Urinary bladder (tissue), 4 donors: Measurements from ENCODE around the gene ATP4B. TPM values are rescaled to one million over a fixed set of nuclear protein-coding genes. Genes with fewer than 3 reads are reported as not detected.
"Not testable (repeated sequence)": the region's sequence is repeated elsewhere in the genome, so short reads cannot be mapped to it uniquely, and the experiment has no call there.

ENCODE experiments used
- DNase-seq: peaks from one replicate; pipeline ENCODE4 v3.0.0-alpha.2; 2015; ENCODE audit errors: extremely low spot score
- H3K27ac ChIP-seq: one replicate; pipeline ENCODE4 v1.5.1; 2013; ENCODE audit warnings: low read depth, mild to moderate bottlenecking, moderate library complexity
- H3K36me3 ChIP-seq: one replicate; pipeline ENCODE4 v1.6.1; 2013; ENCODE audit warnings: mild to moderate bottlenecking, moderate library complexity; ENCODE audit not compliant: insufficient read depth
- H3K4me1 ChIP-seq: one replicate; pipeline ENCODE4 v1.6.1; 2013; ENCODE audit warnings: mild to moderate bottlenecking, moderate library complexity; ENCODE audit not compliant: insufficient read depth
- H3K4me3 ChIP-seq: one replicate; pipeline ENCODE4 v1.5.1; 2013; ENCODE audit warnings: low read depth, low read length
- WGBS: extraction: QIAGEN DNeasy Blood & Tissue Kit; methylation state at CpG from one replicate; pipeline ENCODE4 v1.1.7; 2013; 5-methylcytosine and 5-hydroxymethylcytosine counted together
- polyA plus RNA-seq: library from polyadenylated mRNA; stranded (reverse); fragments of 200-250 nt; gene quantifications from one replicate; pipeline ENCODE4 v1.2.3, GENCODE V29; 2013
- total RNA-seq: library from RNA; depleted of rRNA; stranded (reverse); fragments of >200 nt; gene quantifications from one replicate; pipeline ENCODE4 v1.2.3, GENCODE V29; 2014
- donor health status: healthy with polysubstance abuse.
- donor health status: healthy.

ATP4B gene
- total and polyA plus RNA-seq, 2 donors: not detected

GRCh38 chr13:113630804-113631203 lies 27.2 kb downstream of the ATP4B start:
- H3K36me3 ChIP-seq: no peaks in the 10 kb centered on the region
- no peak overlapping the region for H3K4me3 ChIP-seq
- 81% methylated on average over 6 of the region's 6 CpGs for WGBS
- no peak overlapping the region for H3K27ac ChIP-seq
- no peaks in the 10 kb centered on the region for H3K4me1 ChIP-seq
- DNase-seq: no peak

DNA sequence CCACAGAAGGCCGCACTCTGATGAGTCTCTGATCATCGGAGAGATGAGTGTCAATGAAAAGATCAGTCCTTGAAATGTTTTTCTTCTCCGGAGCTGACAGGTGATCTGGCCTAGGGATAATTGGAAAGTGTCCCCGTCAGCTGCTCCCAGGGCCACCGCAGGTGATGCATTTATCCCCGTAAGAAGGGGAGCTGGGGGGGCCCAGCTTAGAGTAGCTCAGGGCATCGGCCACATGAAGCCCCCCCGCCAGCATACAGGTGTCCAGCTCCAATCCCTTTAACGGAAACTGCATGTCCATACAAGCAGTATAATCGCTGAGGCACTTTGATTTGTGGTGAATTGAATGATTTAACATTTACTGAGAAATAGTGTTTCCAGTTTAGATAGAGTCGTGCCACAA lies 27.7 kb downstream of the ATP4B start:
- no peak overlapping the region for H3K4me3 ChIP-seq
- H3K4me1 ChIP-seq: no peaks in the 10 kb centered on the region
- WGBS: 90% methylated on average over 11 of the region's 11 CpGs
- no peaks in the 10 kb centered on the region for H3K36me3 ChIP-seq
- H3K27ac ChIP-seq: no peak overlapping the region
- no peak for DNase-seq

- WGBS: 91% methylated on average over 17 of the region's 17 CpGs
- H3K4me1 ChIP-seq: no peaks in the 10 kb centered on the region
- H3K27ac ChIP-seq: no peak overlapping the region
- no peaks in the 10 kb centered on the region for H3K36me3 ChIP-seq
- no peak overlapping the region for H3K4me3 ChIP-seq
- DNase-seq: no peak
Measured at GRCh38 chr13:113629866-113630265, 28.1 kb downstream of the ATP4B start.

GRCh38 chr13:113628291-113629270 lies 29.4 kb downstream of the ATP4B start:
- WGBS: 89% methylated on average over 30 of the region's 30 CpGs
- no peak overlapping the region for H3K4me3 ChIP-seq
- no peak overlapping the region for H3K27ac ChIP-seq
- H3K36me3 ChIP-seq: no peaks in the 10 kb centered on the region
- no peak for DNase-seq
- no peaks in the 10 kb centered on the region for H3K4me1 ChIP-seq

GRCh38 chr13:113627136-113627535 lies 30.9 kb downstream of the ATP4B start:
- Histone ChIP-seq H3K27ac (no peak overlapping the region), H3K36me3 (no peaks in the 10 kb centered on the region), H3K4me1 (no peaks in the 10 kb centered on the region), H3K4me3 (no peak overlapping the region)
- 85% methylated on average over 16 of the region's 16 CpGs for WGBS
- no peak for DNase-seq

DNA sequence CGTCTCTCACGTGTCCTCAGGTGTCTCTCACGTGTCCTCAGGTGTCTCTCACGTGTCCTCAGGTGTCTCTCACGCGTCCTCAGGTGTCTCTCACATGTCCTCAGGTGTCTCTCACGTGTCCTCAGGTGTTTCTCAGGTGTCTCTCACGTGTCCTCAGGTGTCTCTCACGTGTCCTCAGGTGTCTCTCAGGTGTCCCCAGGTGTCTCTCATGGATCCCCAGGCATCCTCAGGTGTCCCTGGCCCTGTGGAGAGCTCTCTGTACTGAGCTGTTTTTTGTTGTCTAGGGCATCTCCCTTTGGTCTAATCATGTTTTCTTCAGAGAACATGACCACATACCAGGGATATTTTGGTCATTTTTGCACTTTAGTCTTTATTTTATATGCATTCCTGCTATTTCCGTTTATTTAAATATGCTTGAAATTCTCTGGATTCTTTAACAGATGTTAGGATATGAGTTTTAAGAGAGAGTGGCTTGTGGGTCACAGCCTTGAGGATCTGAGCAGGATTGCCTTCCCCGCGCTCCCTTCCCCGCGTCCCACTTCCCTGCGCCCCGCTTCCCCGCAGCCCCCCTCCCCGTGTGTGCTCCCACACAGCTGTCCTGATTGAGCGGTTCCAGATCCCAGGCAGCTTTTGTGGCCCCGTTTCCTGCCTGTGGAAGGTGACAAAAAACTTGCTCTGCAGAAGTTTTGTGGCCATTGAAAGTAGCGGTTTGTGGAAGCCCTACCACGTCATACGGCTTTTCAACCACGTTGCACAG lies 31.9 kb downstream of the ATP4B start:
- no peaks in the 10 kb centered on the region for H3K36me3 ChIP-seq
- no peak overlapping the region for H3K4me3 ChIP-seq
- no peak overlapping the region for H3K27ac ChIP-seq
- no peaks in the 10 kb centered on the region for H3K4me1 ChIP-seq
- 70% methylated on average over 24 of the region's 24 CpGs for WGBS
- DNase-seq: no peak

GRCh38 chr13:113624640-113625304 lies 33.2 kb downstream of the ATP4B start:
- WGBS: 94% methylated on average over 14 of the region's 14 CpGs
- H3K27ac ChIP-seq, H3K4me3 ChIP-seq, H3K36me3 ChIP-seq, DNase-seq, H3K4me1 ChIP-seq: not testable (repeated sequence)

GRCh38 chr13:113624235-113624587 lies 33.8 kb downstream of the ATP4B start:
- DNase-seq: no peak
- H3K4me3 ChIP-seq: no peak overlapping the region
- WGBS: 97% methylated on average over 9 of the region's 9 CpGs
- H3K27ac ChIP-seq: no peak overlapping the region
- no peaks in the 10 kb centered on the region for H3K36me3 ChIP-seq
- no peaks in the 10 kb centered on the region for H3K4me1 ChIP-seq

- no peaks in the 10 kb centered on the region for H3K36me3 ChIP-seq
- H3K4me1 ChIP-seq: no peaks in the 10 kb centered on the region
- H3K27ac ChIP-seq: no peak overlapping the region
- no peak for DNase-seq
- H3K4me3 ChIP-seq: no peak overlapping the region
- 95% methylated on average over 20 of the region's 20 CpGs for WGBS
Measured at GRCh38 chr13:113623491-113624234, 34.3 kb downstream of the ATP4B start.

DNA sequence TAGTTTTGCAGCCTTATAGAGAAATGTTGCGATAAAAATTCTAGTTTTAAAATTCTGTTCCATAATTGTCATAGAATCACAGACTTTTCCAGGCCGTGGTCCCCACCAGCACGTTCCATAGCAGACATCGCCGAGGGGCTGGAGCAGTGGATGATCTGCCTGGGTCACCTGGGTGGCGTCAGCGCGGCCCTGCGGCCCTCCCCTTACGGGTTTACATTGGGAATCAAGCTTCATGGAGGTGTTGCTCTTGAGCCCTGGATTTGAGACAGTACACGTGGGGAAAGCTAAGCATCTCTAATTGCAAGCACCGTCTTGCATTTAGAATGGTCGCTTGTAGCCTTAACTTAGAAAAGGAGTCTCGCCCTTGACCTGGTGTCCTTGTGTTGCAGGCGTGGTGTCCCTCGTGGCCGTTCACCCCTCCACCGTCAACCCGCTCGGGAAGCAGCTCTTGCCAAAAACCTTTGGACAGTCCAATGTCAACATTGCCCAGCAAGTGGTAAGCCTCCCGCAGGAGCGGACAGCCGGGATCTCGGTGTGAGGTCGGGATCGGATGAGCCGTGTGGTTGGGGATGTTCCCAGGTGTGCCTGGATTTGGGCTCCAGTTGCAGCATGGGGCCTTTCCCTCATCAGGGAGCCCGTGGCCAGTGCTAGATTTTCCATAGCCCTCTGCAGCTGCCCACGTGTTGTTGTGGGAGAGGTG lies 35.1 kb downstream of the ATP4B start:
- H3K36me3 ChIP-seq: no peaks in the 10 kb centered on the region
- WGBS: 93% methylated on average over 29 of the region's 29 CpGs
- H3K4me3 ChIP-seq: no peak overlapping the region
- H3K4me1 ChIP-seq: no peaks in the 10 kb centered on the region
- DNase-seq: no peak
- H3K27ac ChIP-seq: no peak overlapping the region

DNA sequence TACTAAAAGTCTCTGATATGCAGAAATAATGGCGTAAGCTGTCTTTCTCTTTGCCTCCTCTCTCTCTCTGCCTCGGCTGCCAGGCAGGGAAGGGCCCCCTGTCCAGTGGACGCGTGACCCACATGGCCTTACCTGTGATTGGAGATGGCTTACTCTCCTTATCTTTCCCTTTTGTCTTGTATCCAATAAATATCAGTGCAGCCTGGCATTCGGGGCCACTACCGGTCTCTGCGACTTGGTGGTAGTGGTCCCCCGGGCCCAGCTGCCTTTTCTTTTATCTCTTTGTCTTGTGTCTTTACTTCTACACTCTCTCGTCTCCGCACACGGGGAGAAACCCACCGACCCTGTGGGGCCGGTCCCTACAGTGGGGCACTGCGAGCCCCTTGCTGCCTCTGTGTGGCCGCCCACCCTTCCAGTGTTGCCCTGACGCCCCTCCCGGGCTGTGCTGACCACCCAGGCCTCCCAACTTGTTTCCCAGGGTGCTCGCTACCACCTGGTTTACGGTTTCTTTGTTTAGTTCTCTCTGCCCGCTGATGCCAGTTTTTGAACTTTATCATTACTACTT lies 35.9 kb downstream of the ATP4B start:
- not testable (repeated sequence) for DNase-seq, H3K4me1 ChIP-seq, H3K36me3 ChIP-seq, H3K4me3 ChIP-seq, H3K27ac ChIP-seq
- 94% methylated on average over 20 of the region's 20 CpGs for WGBS

DNA sequence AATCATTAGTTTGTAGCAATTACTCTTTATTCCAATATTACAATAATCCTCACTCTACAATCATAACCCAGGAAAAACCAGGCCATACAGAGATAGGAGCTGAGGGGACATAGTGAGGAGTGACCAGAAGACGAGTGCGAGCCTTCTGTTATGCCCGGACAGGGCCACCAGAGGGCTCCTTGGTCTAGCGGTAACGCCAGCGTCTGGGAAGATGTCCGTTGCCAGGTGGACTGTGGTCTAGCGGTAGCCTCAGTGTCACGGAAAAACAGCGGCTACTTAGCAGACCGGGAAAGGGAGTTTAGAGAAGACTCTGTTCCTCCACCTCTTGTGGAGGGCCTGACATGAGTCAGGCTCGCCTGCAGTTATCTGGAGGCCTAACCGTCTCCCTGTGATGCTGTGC lies 36.5 kb downstream of the ATP4B start:
- not testable (repeated sequence) for H3K4me1 ChIP-seq, H3K27ac ChIP-seq, H3K4me3 ChIP-seq, H3K36me3 ChIP-seq, DNase-seq
- 82% methylated on average over 13 of the region's 13 CpGs for WGBS
